ENCODE measurements around the gene ACAN.
A peak's percentile ranks its signal among the peaks of the same experiment; 100 is the strongest.

The ACAN gene

GRCh38 chr15:88902846-88903245 is 99.6 kb downstream of the ACAN start:
- TF ChIP-seq CTCF (IDR thresholded peaks at IDR 0.05; ENCODE audit: insufficient read depth, low read length, missing control alignments) = no peak
- POLR2A ChIA-PET = no interaction called here
- no peak for DNase-seq (ENCODE audit: low read depth, low spot score)
- CTCF ChIA-PET = interaction anchor here (0.8 to 11.4 kb wide), 15 partner anchors 8 to 272 kb away, joined by 3 to 176 read pairs (median 9); no protein-coding TSS in a partner anchor
- H3K4me3 ChIP-seq (ENCODE audit: low read depth, low read length) = no peak overlapping the region

- no peak for TF ChIP-seq CTCF (IDR thresholded peaks at IDR 0.05; ENCODE audit: insufficient read depth, low read length, missing control alignments)
- ChIA-PET CTCF (interaction anchor here (1.0 to 11.4 kb wide), 38 partner anchors 8 to 396 kb away, joined by 3 to 176 read pairs (median 7); partner anchors contain the start of gene MFGE8), POLR2A (interaction anchor here (1.1 to 3.2 kb wide), 4 partner anchors 9 to 266 kb away, joined by 3 to 16 read pairs (median 6); partner anchors contain the start of gene MFGE8)
- H3K4me3 ChIP-seq (ENCODE audit: low read depth, low read length) = no peak overlapping the region
- no peak for DNase-seq (ENCODE audit: low read depth, low spot score)
Observed at GRCh38 chr15:88904257-88904623, 101.0 kb downstream of the ACAN start.

- POLR2A ChIA-PET = interaction anchor here (1.0 to 3.2 kb wide), 7 partner anchors 9 to 267 kb away, joined by 3 to 16 read pairs (median 6); partner anchors contain the start of gene MFGE8
- TF ChIP-seq CTCF (IDR thresholded peaks at IDR 0.05; ENCODE audit: insufficient read depth, low read length, missing control alignments) = peak; percentile 91
- no peak for DNase-seq (ENCODE audit: low read depth, low spot score)
- CTCF ChIA-PET = interaction anchor here (0.7 to 11.4 kb wide), 49 partner anchors 8 to 396 kb away, joined by 3 to 176 read pairs (median 6); partner anchors contain the start of gene MFGE8
- no peak overlapping the region for H3K4me3 ChIP-seq (ENCODE audit: low read depth, low read length)
Observed at GRCh38 chr15:88904624-88905327, 101.5 kb downstream of the ACAN start.

- ChIA-PET POLR2A (interaction anchor here (1.0 to 3.2 kb wide), 6 partner anchors 8 to 160 kb away, joined by 3 to 16 read pairs (median 6); partner anchors contain the start of gene MFGE8), CTCF (interaction anchor here (0.7 to 11.4 kb wide), 41 partner anchors 9 to 395 kb away, joined by 3 to 176 read pairs (median 7); partner anchors contain the start of gene MFGE8)
- no peak for DNase-seq (ENCODE audit: low read depth, low spot score)
- no peak for TF ChIP-seq CTCF (IDR thresholded peaks at IDR 0.05; ENCODE audit: insufficient read depth, low read length, missing control alignments)
- H3K4me3 ChIP-seq (ENCODE audit: low read depth, low read length) = no peak overlapping the region
Observed at GRCh38 chr15:88905576-88905975, 102.3 kb downstream of the ACAN start.

- POLR2A ChIA-PET = interaction anchor here (2.3 to 3.2 kb wide), 2 partner anchors 83 to 112 kb away, joined by 6 to 16 read pairs; no protein-coding TSS in a partner anchor
- no peak for TF ChIP-seq CTCF (IDR thresholded peaks at IDR 0.05; ENCODE audit: insufficient read depth, low read length, missing control alignments)
- H3K4me3 ChIP-seq (ENCODE audit: low read depth, low read length) = no peak overlapping the region
- DNase-seq (ENCODE audit: low read depth, low spot score) = no peak
- CTCF ChIA-PET = interaction anchor here (1.2 to 11.4 kb wide), 15 partner anchors 9 to 272 kb away, joined by 3 to 176 read pairs (median 25); no protein-coding TSS in a partner anchor
Observed at GRCh38 chr15:88906130-88906529, 102.9 kb downstream of the ACAN start.

- CTCF ChIA-PET = interaction anchor here (1.2 to 11.4 kb wide), 9 partner anchors 9 to 271 kb away, joined by 3 to 176 read pairs (median 27); no protein-coding TSS in a partner anchor
- DNase-seq (ENCODE audit: low read depth, low spot score) = no peak
- TF ChIP-seq CTCF (IDR thresholded peaks at IDR 0.05; ENCODE audit: insufficient read depth, low read length, missing control alignments) = no peak
- no peak overlapping the region for H3K4me3 ChIP-seq (ENCODE audit: low read depth, low read length)
- POLR2A ChIA-PET = interaction anchor here (2.3 to 3.2 kb wide), 2 partner anchors 82 to 112 kb away, joined by 6 to 16 read pairs; no protein-coding TSS in a partner anchor
Observed at GRCh38 chr15:88906551-88906950, 103.3 kb downstream of the ACAN start.
